ENCODE data around the gene RBMXL2.

DNA sequence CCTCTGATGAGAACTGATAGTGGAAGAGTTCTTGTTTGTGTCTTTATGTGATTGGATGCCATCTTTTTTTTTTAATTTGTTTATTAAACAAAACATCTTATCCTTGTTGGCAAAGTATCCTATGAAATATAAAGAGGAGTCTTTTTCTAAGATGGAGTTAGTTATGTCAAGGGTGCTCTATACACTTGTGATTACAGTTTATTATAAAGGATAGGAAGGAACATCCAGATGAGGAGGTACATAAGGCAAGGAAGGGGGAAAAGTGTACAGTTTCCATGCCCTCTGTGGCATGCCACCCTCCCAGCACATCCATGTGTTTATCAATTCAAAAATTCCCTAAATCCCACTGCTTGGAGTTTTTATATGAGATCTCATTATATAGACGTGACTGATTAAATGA lies 7.4 kb upstream of the RBMXL2 start:
- TF ChIP-seq, protein P1, sequence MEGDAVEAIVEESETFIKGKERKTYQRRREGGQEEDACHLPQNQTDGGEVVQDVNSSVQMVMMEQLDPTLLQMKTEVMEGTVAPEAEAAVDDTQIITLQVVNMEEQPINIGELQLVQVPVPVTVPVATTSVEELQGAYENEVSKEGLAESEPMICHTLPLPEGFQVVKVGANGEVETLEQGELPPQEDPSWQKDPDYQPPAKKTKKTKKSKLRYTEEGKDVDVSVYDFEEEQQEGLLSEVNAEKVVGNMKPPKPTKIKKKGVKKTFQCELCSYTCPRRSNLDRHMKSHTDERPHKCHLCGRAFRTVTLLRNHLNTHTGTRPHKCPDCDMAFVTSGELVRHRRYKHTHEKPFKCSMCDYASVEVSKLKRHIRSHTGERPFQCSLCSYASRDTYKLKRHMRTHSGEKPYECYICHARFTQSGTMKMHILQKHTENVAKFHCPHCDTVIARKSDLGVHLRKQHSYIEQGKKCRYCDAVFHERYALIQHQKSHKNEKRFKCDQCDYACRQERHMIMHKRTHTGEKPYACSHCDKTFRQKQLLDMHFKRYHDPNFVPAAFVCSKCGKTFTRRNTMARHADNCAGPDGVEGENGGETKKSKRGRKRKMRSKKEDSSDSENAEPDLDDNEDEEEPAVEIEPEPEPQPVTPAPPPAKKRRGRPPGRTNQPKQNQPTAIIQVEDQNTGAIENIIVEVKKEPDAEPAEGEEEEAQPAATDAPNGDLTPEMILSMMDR (conservative IDR thresholded peaks at IDR 0.05): no peak
- TF ChIP-seq ZFX (IDR thresholded peaks at IDR 0.05): no peak

All from C4-2B (cell line).